DMS79 (cell line): Measurements from ENCODE around the gene UFL1.
"Not testable (repeated sequence)": the region's sequence is repeated elsewhere in the genome, so short reads cannot be mapped to it uniquely, and the experiment has no call there.

Source experiments
- DNase-seq: peaks from one replicate; lab custom pipeline; 2025; lab: John Stamatoyannopoulos, UW

UFL1 gene

GRCh38 chr6:96521644-96522464 is at the start of gene UFL1:
TSS of gene UFL1 (plus strand) at chr6:96521806. CDS start at chr6:96521874, 68 bp downstream.
- peak; percentile 79 for DNase-seq

GRCh38 chr6:96472291-96472690 is 49.3 kb upstream of the UFL1 start:
- DNase-seq = not testable (repeated sequence)

GRCh38 chr6:96478695-96479094 is 42.9 kb upstream of the UFL1 start:
- DNase-seq = no peak

- DNase-seq = no peak
Measured at GRCh38 chr6:96491926-96492325, 29.7 kb upstream of the UFL1 start.

- no peak for DNase-seq
Measured at GRCh38 chr6:96499781-96500180, 21.8 kb upstream of the UFL1 start.

- no peak for DNase-seq
Measured at GRCh38 chr6:96502915-96503314, 18.7 kb upstream of the UFL1 start.

- DNase-seq = no peak
Measured at GRCh38 chr6:96505363-96505762, 16.2 kb upstream of the UFL1 start.

GRCh38 chr6:96509281-96509680 is 12.3 kb upstream of the UFL1 start:
- no peak for DNase-seq

- no peak for DNase-seq
Measured at GRCh38 chr6:96520171-96521115, 1.2 kb upstream of the UFL1 start.

GRCh38 chr6:96521306-96521643 is 331 bp upstream of the UFL1 start:
- DNase-seq = no peak

GRCh38 chr6:96522465-96523009 is 931 bp downstream of the UFL1 start:
- no peak for DNase-seq

GRCh38 chr6:96528193-96528592 is 6.6 kb downstream of the UFL1 start:
- DNase-seq = no peak

GRCh38 chr6:96532399-96532798 is 10.8 kb downstream of the UFL1 start:
- DNase-seq = no peak

- DNase-seq = no peak
Measured at GRCh38 chr6:96537726-96538125, 16.1 kb downstream of the UFL1 start.

- DNase-seq = no peak
Measured at GRCh38 chr6:96542702-96543101, 21.1 kb downstream of the UFL1 start.

GRCh38 chr6:96545882-96546281 is 24.3 kb downstream of the UFL1 start:
- DNase-seq = no peak

- no peak for DNase-seq
Measured at GRCh38 chr6:96547654-96548053, 26.0 kb downstream of the UFL1 start.

GRCh38 chr6:96554558-96554957 is 33.0 kb downstream of the UFL1 start:
- DNase-seq = no peak

- DNase-seq = not testable (repeated sequence)
Measured at GRCh38 chr6:96559740-96560139, 38.1 kb downstream of the UFL1 start.

GRCh38 chr6:96562886-96563285 is 41.3 kb downstream of the UFL1 start, which contains the start of gene FHL5:
TSS of gene FHL5 (plus strand) at chr6:96563128. CDS start at chr6:96603614, 40,486 bp downstream.
- DNase-seq = no peak

- no peak for DNase-seq
Measured at GRCh38 chr6:96563853-96564252, 42.2 kb downstream of the UFL1 start.

- DNase-seq = no peak
Measured at GRCh38 chr6:96570053-96570452, 48.4 kb downstream of the UFL1 start.

GRCh38 chr6:96571551-96571950 is 49.9 kb downstream of the UFL1 start:
- DNase-seq = no peak
